Vagina (tissue), 2 donors: Measurements from ENCODE around the gene ACBD5.

Source experiments
- CTCF ChIP-seq, 3 experiments: fragments of 450-650 bp in 2 of 3; fragments of 200-600 bp in 1 of 3; sonication (generic) in 1 of 3; IDR thresholded peaks; one replicate each; pipeline ENCODE4 v1.5.1; 2017 to 2019; ENCODE audit warnings: antibody characterized with exemption in 3 of 3, mild to moderate bottlenecking in 2 of 3, moderate library complexity in 2 of 3
- POLR2A ChIP-seq, 2 donors: fragments of 450-650 bp; IDR thresholded peaks; one replicate each; pipeline ENCODE4 v1.6.1; 2017; ENCODE audit warnings: antibody characterized with exemption in 2 of 2, mild to moderate bottlenecking in 2 of 2, moderate library complexity in 2 of 2
- POLR2AphosphoS5 ChIP-seq, 2 donors: sonication (generic); formaldehyde crosslinking; IDR thresholded peaks; one replicate each; pipeline ENCODE4 v1.9.0; 2017; ENCODE audit warnings: antibody characterized with exemption in 2 of 2, mild to moderate bottlenecking in 2 of 2, low read depth in 1 of 2; ENCODE audit not compliant: insufficient read depth in 1 of 2

- TF ChIP-seq CTCF (IDR thresholded peaks at IDR 0.05) (no peak), POLR2A (IDR thresholded peaks at IDR 0.05) (no peak), POLR2AphosphoS5 (IDR thresholded peaks at IDR 0.05; ENCODE audit: insufficient read depth in 1 of 2, low read depth in 1 of 2) (peak in 1 of 2 donors; percentile 8)
Observed at GRCh38 chr10:27242951-27243551, 2.5 kb upstream of the ACBD5 start.
